ENCODE results near the gene TLE4. TPM values are rescaled to one million over a fixed set of nuclear protein-coding genes. Genes with fewer than 3 reads are reported as not detected.

Gene TLE4
- total RNA-seq, 1 donor from 2014 or later, result 16.3 TPM

- no peak for TF ChIP-seq CTCF (conservative IDR thresholded peaks at IDR 0.05; ENCODE audit: low read depth, low read length)
- DNase-seq (ENCODE audit: low read depth), result no peak
- peak overlapping the region; percentile 72 for H3K4me3 ChIP-seq (ENCODE audit: low read depth, low read length)
Measured at GRCh38 chr9:79572032-79572607, 355 bp downstream of the TLE4 start.

GRCh38 chr9:79572608-79573411 lies 1.0 kb downstream of the TLE4 start:
- TF ChIP-seq CTCF (conservative IDR thresholded peaks at IDR 0.05; ENCODE audit: low read depth, low read length), result no peak
- DNase-seq (ENCODE audit: low read depth), result no peak
- H3K4me3 ChIP-seq (ENCODE audit: low read depth, low read length), result peak overlapping the region; percentile 72

GRCh38 chr9:79573412-79573923 lies 1.7 kb downstream of the TLE4 start:
- DNase-seq (ENCODE audit: low read depth), result no peak
- H3K4me3 ChIP-seq (ENCODE audit: low read depth, low read length), result peak overlapping the region; percentile 72
- TF ChIP-seq CTCF (conservative IDR thresholded peaks at IDR 0.05; ENCODE audit: low read depth, low read length), result no peak

GRCh38 chr9:79574136-79574535 lies 2.4 kb downstream of the TLE4 start:
- TF ChIP-seq CTCF (conservative IDR thresholded peaks at IDR 0.05; ENCODE audit: low read depth, low read length), result no peak
- peak overlapping the region; percentile 72 for H3K4me3 ChIP-seq (ENCODE audit: low read depth, low read length)

GRCh38 chr9:79574781-79575180 lies 3.0 kb downstream of the TLE4 start:
- DNase-seq (ENCODE audit: low read depth), result no peak
- TF ChIP-seq CTCF (conservative IDR thresholded peaks at IDR 0.05; ENCODE audit: low read depth, low read length), result no peak
- H3K4me3 ChIP-seq (ENCODE audit: low read depth, low read length), result no peak overlapping the region

More at GRCh38 chr9:79574136-79574535, 2.4 kb downstream of the TLE4 start:
- DNase-seq (ENCODE audit: low read depth), result no peak

GRCh38 chr9:79575547-79575946 lies 3.8 kb downstream of the TLE4 start:
- no peak for TF ChIP-seq CTCF (conservative IDR thresholded peaks at IDR 0.05; ENCODE audit: low read depth, low read length)
- DNase-seq (ENCODE audit: low read depth), result no peak
- H3K4me3 ChIP-seq (ENCODE audit: low read depth, low read length), result no peak overlapping the region

All from epithelial cell of proximal tubule (primary cell).